SU-DHL-6 (cell line): Measurements from ENCODE around the gene CTDSP1.

Experiments
- EZH2phosphoT487 ChIP-seq: fragments of 200-600 bp; sonication (generic), shearing (Covaris generic); conservative IDR thresholded peaks from 2 replicates; pipeline ENCODE4 v1.6.1; 2018; ENCODE audit warnings: mild to moderate bottlenecking, antibody characterized with exemption, low read length, moderate library complexity, mixed read lengths
- TF ChIP-seq, protein P1 (sequence below): fragments of 200-600 bp; sonication (generic); IDR thresholded peaks from one replicate; pipeline ENCODE4 v1.5.1; 2017; ENCODE audit warnings: antibody characterized with exemption, mild to moderate bottlenecking, low read length, moderate library complexity; ENCODE audit not compliant: insufficient read depth, poor library complexity, severe bottlenecking

DNA sequence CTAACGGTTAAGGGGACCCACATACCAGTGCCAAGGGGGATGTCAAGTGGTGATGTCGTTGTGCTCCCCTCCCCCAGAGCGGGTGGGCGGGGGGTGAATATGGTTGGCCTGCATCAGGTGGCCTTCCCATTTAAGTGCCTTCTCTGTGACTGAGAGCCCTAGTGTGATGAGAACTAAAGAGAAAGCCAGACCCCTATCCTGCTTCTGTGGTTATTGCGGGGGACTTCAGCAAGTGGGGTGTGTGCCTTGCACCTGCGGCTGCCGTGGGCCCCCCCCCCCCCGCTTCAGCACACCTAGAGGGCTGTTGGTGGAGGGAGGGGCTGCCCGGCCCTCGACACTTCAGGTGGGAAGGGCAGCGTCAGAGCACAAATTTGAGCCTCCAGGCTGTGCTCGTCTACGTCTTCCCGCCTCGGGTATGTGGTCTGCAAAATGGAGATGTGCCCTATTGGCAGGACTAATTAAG, 6.1 kb downstream of the CTDSP1 start:
- no peak for TF ChIP-seq EZH2phosphoT487
- TF ChIP-seq, protein P1, sequence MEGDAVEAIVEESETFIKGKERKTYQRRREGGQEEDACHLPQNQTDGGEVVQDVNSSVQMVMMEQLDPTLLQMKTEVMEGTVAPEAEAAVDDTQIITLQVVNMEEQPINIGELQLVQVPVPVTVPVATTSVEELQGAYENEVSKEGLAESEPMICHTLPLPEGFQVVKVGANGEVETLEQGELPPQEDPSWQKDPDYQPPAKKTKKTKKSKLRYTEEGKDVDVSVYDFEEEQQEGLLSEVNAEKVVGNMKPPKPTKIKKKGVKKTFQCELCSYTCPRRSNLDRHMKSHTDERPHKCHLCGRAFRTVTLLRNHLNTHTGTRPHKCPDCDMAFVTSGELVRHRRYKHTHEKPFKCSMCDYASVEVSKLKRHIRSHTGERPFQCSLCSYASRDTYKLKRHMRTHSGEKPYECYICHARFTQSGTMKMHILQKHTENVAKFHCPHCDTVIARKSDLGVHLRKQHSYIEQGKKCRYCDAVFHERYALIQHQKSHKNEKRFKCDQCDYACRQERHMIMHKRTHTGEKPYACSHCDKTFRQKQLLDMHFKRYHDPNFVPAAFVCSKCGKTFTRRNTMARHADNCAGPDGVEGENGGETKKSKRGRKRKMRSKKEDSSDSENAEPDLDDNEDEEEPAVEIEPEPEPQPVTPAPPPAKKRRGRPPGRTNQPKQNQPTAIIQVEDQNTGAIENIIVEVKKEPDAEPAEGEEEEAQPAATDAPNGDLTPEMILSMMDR = no peak
